Neural cell (in vitro differentiated cells): Measurements from ENCODE around the gene RELN. TPM values are rescaled to one million over a fixed set of nuclear protein-coding genes. Genes with fewer than 3 reads are reported as not detected.

ENCODE experiments used
- H2AFZ ChIP-seq: fragments of 200-600, 300-800 bp; sonication (generic), shearing (Covaris generic); 2 replicates; pipeline ENCODE4 v1.6.0; 2014; ENCODE audit warnings: low read depth, mild to moderate bottlenecking, antibody characterized with exemption, low read length, moderate library complexity
- H3F3A ChIP-seq: fragments of 200-600 bp; shearing (Covaris generic); 2 replicates; pipeline ENCODE4 v1.6.1; 2016; ENCODE audit warnings: mild to moderate bottlenecking, moderate library complexity, mixed read lengths, antibody characterized with exemption, low read length; ENCODE audit not compliant: insufficient read depth, poor library complexity, severe bottlenecking
- H3K27ac ChIP-seq: fragments of 200-600, 300-800 bp; sonication (generic), shearing (Covaris generic); 2 replicates; pipeline ENCODE4 v1.5.1; 2014; ENCODE audit warnings: mild to moderate bottlenecking, low read length, moderate library complexity
- H3K27me3 ChIP-seq: fragments of 300-800, 200-600 bp; sonication (generic), shearing (Covaris generic); 2 replicates; pipeline ENCODE4 v1.6.0; 2014; ENCODE audit warnings: mild to moderate bottlenecking, low read depth, low read length, moderate library complexity; ENCODE audit not compliant: insufficient read depth
- H3K36me3 ChIP-seq: fragments of 300-800, 200-600 bp; sonication (generic), shearing (Covaris generic); 2 replicates; pipeline ENCODE4 v1.5.1; 2014; ENCODE audit warnings: mild to moderate bottlenecking, antibody characterized with exemption, low read length, moderate library complexity; ENCODE audit not compliant: insufficient read depth
- H3K4me2 ChIP-seq: fragments of 300-800, 200-600 bp; sonication (generic), shearing (Covaris generic); 2 replicates; pipeline ENCODE4 v1.6.0; 2014; ENCODE audit warnings: mild to moderate bottlenecking, low read length
- H3K4me3 ChIP-seq: fragments of 300-800, 200-600 bp; sonication (generic), shearing (Covaris generic); 2 replicates; pipeline ENCODE4 v1.5.1; 2014; ENCODE audit warnings: mild to moderate bottlenecking, low read length, moderate library complexity
- H3K79me2 ChIP-seq: fragments of 200-600 bp; shearing (Covaris generic); replicated peaks from 2 replicates; pipeline ENCODE4 v1.6.0; 2014; ENCODE audit warnings: mild to moderate bottlenecking, low read length, moderate library complexity; ENCODE audit not compliant: insufficient read depth
- H3K9ac ChIP-seq: fragments of 300-800, 200-600 bp; sonication (generic), shearing (Covaris generic); 2 replicates; pipeline ENCODE4 v1.6.1; 2016; ENCODE audit warnings: mild to moderate bottlenecking, low read length, mixed read lengths
- H3K9me2 ChIP-seq: fragments of 200-600 bp; shearing (Covaris generic); 2 replicates; pipeline ENCODE4 v1.6.1; 2016; ENCODE audit warnings: mild to moderate bottlenecking, low read length, mixed read lengths; ENCODE audit not compliant: insufficient read depth
- H3K9me3 ChIP-seq: fragments of 200-600, 300-800 bp; sonication (generic), shearing (Covaris generic); 2 replicates; pipeline ENCODE4 v1.6.1; 2016; ENCODE audit warnings: mild to moderate bottlenecking, mixed run types, low read length, moderate library complexity, mixed read lengths
- H4K20me1 ChIP-seq: fragments of 200-600 bp; shearing (Covaris generic); 2 replicates; pipeline ENCODE4 v1.6.1; 2016; ENCODE audit warnings: mild to moderate bottlenecking, mixed run types; ENCODE audit not compliant: insufficient read depth
- EP300 ChIP-seq: fragments of 450-650 bp; conservative IDR thresholded peaks from 2 replicates; pipeline ENCODE4 v1.6.1; 2014; ENCODE audit warnings: antibody characterized with exemption, mild to moderate bottlenecking, moderate library complexity; ENCODE audit not compliant: poor library complexity, severe bottlenecking
- EZH2 ChIP-seq: fragments of 200-600, 300-800 bp; shearing (Covaris generic), sonication (generic); IDR thresholded peaks from 2 replicates; pipeline ENCODE4 v1.6.1; 2014; ENCODE audit warnings: antibody characterized with exemption, low read length, borderline replicate concordance, mild to moderate bottlenecking; ENCODE audit not compliant: insufficient read depth, poor library complexity, severe bottlenecking
- MXI1 ChIP-seq: fragments of 450-650 bp; conservative IDR thresholded peaks from 2 replicates; pipeline ENCODE4 v1.6.1; 2014; ENCODE audit warnings: antibody characterized with exemption, mild to moderate bottlenecking; ENCODE audit not compliant: poor library complexity, severe bottlenecking
- POLR2AphosphoS5 ChIP-seq: IDR thresholded peaks from 2 replicates; pipeline ENCODE4 v1.6.1; 2012
- RAD21 ChIP-seq: fragments of 450-650 bp; conservative IDR thresholded peaks from 2 replicates; pipeline ENCODE4 v1.6.1; 2014; ENCODE audit warnings: antibody characterized with exemption, mild to moderate bottlenecking, moderate library complexity
- SMC3 ChIP-seq: fragments of 450-650 bp; conservative IDR thresholded peaks from 2 replicates; pipeline ENCODE4 v1.6.1; 2014; ENCODE audit warnings: antibody characterized with exemption, mild to moderate bottlenecking, moderate library complexity; ENCODE audit not compliant: poor library complexity
- TAF1 ChIP-seq: IDR thresholded peaks from 2 replicates; pipeline ENCODE4 v1.6.1; 2012; ENCODE audit warnings: low read depth
- polyA plus RNA-seq: library from polyadenylated mRNA; depleted of rRNA; stranded (reverse); fragments of >200 nt; gene quantifications from 2 replicates; pipeline ENCODE4 v1.2.3, GENCODE V29; 2014
- small RNA-seq, 3 experiments: library from RNA; depleted of rRNA; stranded (forward); fragments of <200 nt; gene quantifications; one replicate each; pipeline ENCODE3, GENCODE V24; 2012
- TF ChIP-seq, protein P1 (sequence below): IDR thresholded peaks from 2 replicates; pipeline ENCODE4 v1.6.1; 2012; ENCODE audit warnings: borderline replicate concordance
- TF ChIP-seq, protein P2 (sequence below): fragments of 450-650 bp; IDR thresholded peaks from 2 replicates; pipeline ENCODE4 v1.5.1; 2014; ENCODE audit warnings: antibody characterized with exemption, mild to moderate bottlenecking, moderate library complexity; ENCODE audit not compliant: poor library complexity, severe bottlenecking

RELN gene
- polyA plus RNA-seq, 1 donor from 2014 or later: 178 TPM

DNA sequence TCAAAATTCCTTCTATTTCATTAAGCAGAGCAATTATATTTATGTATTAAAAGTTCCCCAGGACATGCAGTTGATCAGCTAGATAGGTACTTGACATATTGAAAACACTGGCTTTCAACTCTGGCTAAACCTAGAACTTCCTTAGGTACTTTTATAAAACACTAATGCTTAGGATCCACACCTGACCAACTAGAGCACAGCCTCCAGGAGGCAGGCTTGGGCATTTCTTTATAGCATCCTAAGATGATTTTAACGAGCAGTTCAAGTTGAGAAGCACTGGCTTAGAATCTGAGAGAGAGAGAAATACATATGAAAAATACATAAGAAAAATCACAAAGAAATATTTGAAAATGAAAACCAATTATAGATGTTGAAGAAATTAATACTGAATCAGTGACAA, 564.3 kb downstream of the RELN start:
- H3K27ac ChIP-seq: no peak overlapping the region
- no peaks in the 10 kb centered on the region for H4K20me1 ChIP-seq
- H3K9me3 ChIP-seq: no peaks in the 10 kb centered on the region
- H3K4me2 ChIP-seq: no peak overlapping the region
- no peaks in the 10 kb centered on the region for H3F3A ChIP-seq
- no peak overlapping the region for H2AFZ ChIP-seq
- H3K36me3 ChIP-seq: no peaks in the 10 kb centered on the region
- TF ChIP-seq, protein P1, sequence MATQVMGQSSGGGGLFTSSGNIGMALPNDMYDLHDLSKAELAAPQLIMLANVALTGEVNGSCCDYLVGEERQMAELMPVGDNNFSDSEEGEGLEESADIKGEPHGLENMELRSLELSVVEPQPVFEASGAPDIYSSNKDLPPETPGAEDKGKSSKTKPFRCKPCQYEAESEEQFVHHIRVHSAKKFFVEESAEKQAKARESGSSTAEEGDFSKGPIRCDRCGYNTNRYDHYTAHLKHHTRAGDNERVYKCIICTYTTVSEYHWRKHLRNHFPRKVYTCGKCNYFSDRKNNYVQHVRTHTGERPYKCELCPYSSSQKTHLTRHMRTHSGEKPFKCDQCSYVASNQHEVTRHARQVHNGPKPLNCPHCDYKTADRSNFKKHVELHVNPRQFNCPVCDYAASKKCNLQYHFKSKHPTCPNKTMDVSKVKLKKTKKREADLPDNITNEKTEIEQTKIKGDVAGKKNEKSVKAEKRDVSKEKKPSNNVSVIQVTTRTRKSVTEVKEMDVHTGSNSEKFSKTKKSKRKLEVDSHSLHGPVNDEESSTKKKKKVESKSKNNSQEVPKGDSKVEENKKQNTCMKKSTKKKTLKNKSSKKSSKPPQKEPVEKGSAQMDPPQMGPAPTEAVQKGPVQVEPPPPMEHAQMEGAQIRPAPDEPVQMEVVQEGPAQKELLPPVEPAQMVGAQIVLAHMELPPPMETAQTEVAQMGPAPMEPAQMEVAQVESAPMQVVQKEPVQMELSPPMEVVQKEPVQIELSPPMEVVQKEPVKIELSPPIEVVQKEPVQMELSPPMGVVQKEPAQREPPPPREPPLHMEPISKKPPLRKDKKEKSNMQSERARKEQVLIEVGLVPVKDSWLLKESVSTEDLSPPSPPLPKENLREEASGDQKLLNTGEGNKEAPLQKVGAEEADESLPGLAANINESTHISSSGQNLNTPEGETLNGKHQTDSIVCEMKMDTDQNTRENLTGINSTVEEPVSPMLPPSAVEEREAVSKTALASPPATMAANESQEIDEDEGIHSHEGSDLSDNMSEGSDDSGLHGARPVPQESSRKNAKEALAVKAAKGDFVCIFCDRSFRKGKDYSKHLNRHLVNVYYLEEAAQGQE: no peak
- no peak for TF ChIP-seq POLR2AphosphoS5
- TF ChIP-seq RAD21: no peak
- TF ChIP-seq SMC3: no peak
- TF ChIP-seq EZH2: no peak
- no peak for TF ChIP-seq TAF1
- H3K79me2 ChIP-seq: no peaks in the 10 kb centered on the region
- no peaks in the 10 kb centered on the region for H3K27me3 ChIP-seq
- no peaks in the 10 kb centered on the region for H3K9me2 ChIP-seq
- H3K4me3 ChIP-seq: no peak overlapping the region
- no peak overlapping the region for H3K9ac ChIP-seq

DNA sequence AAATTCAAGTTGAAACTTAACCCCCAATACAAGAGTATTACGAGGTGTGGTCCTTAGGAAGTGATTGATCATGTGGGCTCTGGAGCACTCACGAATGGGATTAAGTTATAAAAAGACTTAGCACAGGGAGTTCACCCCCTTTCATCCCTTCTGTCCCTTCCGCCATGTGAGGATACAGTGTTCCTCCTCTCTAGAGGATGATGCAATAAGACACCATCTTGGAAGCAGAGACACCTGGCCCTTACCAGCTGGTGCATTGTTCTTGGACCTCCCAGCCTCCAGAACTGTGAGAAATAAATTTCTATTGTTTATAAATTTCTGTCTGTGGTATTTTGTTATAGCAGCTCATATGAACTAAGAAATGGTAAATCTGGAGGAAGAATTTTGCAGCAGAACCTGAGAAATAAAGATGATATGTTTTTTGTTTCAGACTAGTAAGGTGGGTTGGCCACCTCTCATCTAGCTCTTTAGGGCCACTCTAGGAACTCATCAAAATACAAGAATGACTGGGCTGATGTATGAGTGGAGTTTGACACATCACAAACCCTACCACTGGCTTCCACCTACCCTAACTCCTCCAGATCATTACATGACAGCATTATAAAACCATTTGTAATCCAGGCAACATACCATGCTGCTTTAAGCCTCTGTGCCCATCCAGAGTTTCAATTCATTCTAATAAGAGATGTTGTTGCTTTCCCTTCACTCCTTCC, 565.8 kb downstream of the RELN start:
- H3K79me2 ChIP-seq: no peaks in the 10 kb centered on the region
- no peaks in the 10 kb centered on the region for H3F3A ChIP-seq
- TF ChIP-seq TAF1 (no peak), MXI1 (no peak), EP300 (no peak), SMC3 (no peak), RAD21 (no peak), POLR2AphosphoS5 (no peak), EZH2 (no peak)
- TF ChIP-seq, protein P2, sequence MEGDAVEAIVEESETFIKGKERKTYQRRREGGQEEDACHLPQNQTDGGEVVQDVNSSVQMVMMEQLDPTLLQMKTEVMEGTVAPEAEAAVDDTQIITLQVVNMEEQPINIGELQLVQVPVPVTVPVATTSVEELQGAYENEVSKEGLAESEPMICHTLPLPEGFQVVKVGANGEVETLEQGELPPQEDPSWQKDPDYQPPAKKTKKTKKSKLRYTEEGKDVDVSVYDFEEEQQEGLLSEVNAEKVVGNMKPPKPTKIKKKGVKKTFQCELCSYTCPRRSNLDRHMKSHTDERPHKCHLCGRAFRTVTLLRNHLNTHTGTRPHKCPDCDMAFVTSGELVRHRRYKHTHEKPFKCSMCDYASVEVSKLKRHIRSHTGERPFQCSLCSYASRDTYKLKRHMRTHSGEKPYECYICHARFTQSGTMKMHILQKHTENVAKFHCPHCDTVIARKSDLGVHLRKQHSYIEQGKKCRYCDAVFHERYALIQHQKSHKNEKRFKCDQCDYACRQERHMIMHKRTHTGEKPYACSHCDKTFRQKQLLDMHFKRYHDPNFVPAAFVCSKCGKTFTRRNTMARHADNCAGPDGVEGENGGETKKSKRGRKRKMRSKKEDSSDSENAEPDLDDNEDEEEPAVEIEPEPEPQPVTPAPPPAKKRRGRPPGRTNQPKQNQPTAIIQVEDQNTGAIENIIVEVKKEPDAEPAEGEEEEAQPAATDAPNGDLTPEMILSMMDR: no peak
- no peaks in the 10 kb centered on the region for H4K20me1 ChIP-seq
- H3K27me3 ChIP-seq: no peaks in the 10 kb centered on the region
- no peak overlapping the region for H3K27ac ChIP-seq
- no peaks in the 10 kb centered on the region for H3K36me3 ChIP-seq
- H3K4me3 ChIP-seq: no peak overlapping the region
- no peak overlapping the region for H2AFZ ChIP-seq
- no peak overlapping the region for H3K4me2 ChIP-seq
- H3K9me2 ChIP-seq: no peaks in the 10 kb centered on the region
- no peaks in the 10 kb centered on the region for H3K9me3 ChIP-seq
- no peak overlapping the region for H3K9ac ChIP-seq

Small RNAs within 50 kb of the gene (small RNA-seq; reads per million reads assigned to genes)
- 0 to 1.2 (median 0) reads per million in 3 experiments for gene RF00019

Other genes with a start within 250 kb of the RELN start
- gene ORC5, start 218.4 kb upstream of the RELN start, polyA plus RNA-seq: 23.4 and 27.3 TPM in 2 replicates